Lower lobe of right lung (tissue), 2 donors: ENCODE data around the gene ZNF341. TPM values are rescaled to one million over a fixed set of nuclear protein-coding genes. Genes with fewer than 3 reads are reported as not detected.
A peak's percentile ranks its signal among the peaks of the same experiment; 100 is the strongest.

Experiments
- ATAC-seq, 2 donors: fragments of 200-7000 bp; cut with Tn5 transposase; one replicate each; pipeline ENCODE4 v1.9.1; 2020 to 2022; ENCODE audit warnings: mild to moderate bottlenecking in 2 of 2, moderate library complexity in 2 of 2
- DNase-seq: peaks from one replicate; pipeline ENCODE4 v3.0.0-alpha.2; 2020
- H3K27ac ChIP-seq: fragments of 200-600 bp; one replicate; pipeline ENCODE4 v1.8.0; 2022
- H3K27me3 ChIP-seq: fragments of 200-600 bp; one replicate; pipeline ENCODE4 v1.8.0; 2022; ENCODE audit warnings: low read depth
- H3K36me3 ChIP-seq: fragments of 200-600 bp; one replicate; pipeline ENCODE4 v1.8.0; 2022; ENCODE audit warnings: mild to moderate bottlenecking
- H3K4me1 ChIP-seq: fragments of 200-600 bp; one replicate; pipeline ENCODE4 v1.8.0; 2022
- H3K4me3 ChIP-seq: fragments of 200-600 bp; one replicate; pipeline ENCODE4 v1.8.0; 2022; ENCODE audit warnings: mild to moderate bottlenecking
- H3K9me3 ChIP-seq: fragments of 200-600 bp; one replicate; pipeline ENCODE4 v1.8.0; 2022
- CTCF ChIP-seq: fragments of 200-600 bp; IDR thresholded peaks from one replicate; pipeline ENCODE4 v1.8.0; 2022; ENCODE audit warnings: antibody characterized with exemption, mild to moderate bottlenecking
- intact Hi-C: fragments of 100-400 bp; cut with DNase I; formaldehyde crosslinking; loops from one replicate; pipeline ENCODE4 v1.11.0; 2022
- total RNA-seq: library from RNA; stranded (reverse); fragmentation: NEBNext Ultra II Directional; extraction: Animal tissue kit (Norgen Biotek cat#: 25700); gene quantifications from one replicate; pipeline ENCODE4 v1.2.1, GENCODE V29; 2021
- donor health status: DM: no; HTN: yes; CAD: no; lungs with severe emphysema.

ZNF341 gene
- total RNA-seq, 1 donor from 2014 or later, result 5.6 TPM

- H3K27ac ChIP-seq, result peak overlapping the region; percentile 41
- H3K9me3 ChIP-seq, result no peaks in the 10 kb centered on the region
- no peak overlapping the region for H3K4me3 ChIP-seq
- no peaks in the 10 kb centered on the region for H3K36me3 ChIP-seq
- intact Hi-C loops, result no loop called here
- peaks cover 27% of the 10 kb centered on the region for H3K4me1 ChIP-seq
- no peaks in the 10 kb centered on the region for H3K27me3 ChIP-seq
- no peak for TF ChIP-seq CTCF
- ATAC-seq (no peak), DNase-seq (no peak)
Observed at GRCh38 chr20:33689973-33690372, 41.8 kb upstream of the ZNF341 start.

GRCh38 chr20:33693289-33693688 lies 38.5 kb upstream of the ZNF341 start:
- DNase-seq, result no peak
- H3K27ac ChIP-seq, result peak overlapping the region; percentile 46
- no peak for TF ChIP-seq CTCF

GRCh38 chr20:33693741-33694638 lies 37.8 kb upstream of the ZNF341 start:
- no peaks in the 10 kb centered on the region for H3K36me3 ChIP-seq
- H3K9me3 ChIP-seq, result no peaks in the 10 kb centered on the region
- H3K27me3 ChIP-seq, result no peaks in the 10 kb centered on the region
- ATAC-seq (peak; percentile 78 to 79), DNase-seq (no peak)
- peak overlapping the region; percentile 46 for H3K27ac ChIP-seq
- TF ChIP-seq CTCF, result no peak
- intact Hi-C loops, result no loop called here
- peaks cover 3% of the 10 kb centered on the region for H3K4me1 ChIP-seq
- H3K4me3 ChIP-seq, result no peak overlapping the region

More at GRCh38 chr20:33693289-33693688, 38.5 kb upstream of the ZNF341 start:
- Histone ChIP-seq H3K9me3 (no peaks in the 10 kb centered on the region), H3K27me3 (no peaks in the 10 kb centered on the region), H3K4me3 (no peak overlapping the region), H3K4me1 (peaks cover 5% of the 10 kb centered on the region), H3K36me3 (no peaks in the 10 kb centered on the region)
- no peak for ATAC-seq
- intact Hi-C loops, result no loop called here

GRCh38 chr20:33694639-33695012 lies 37.2 kb upstream of the ZNF341 start:
- Histone ChIP-seq H3K27me3 (no peaks in the 10 kb centered on the region), H3K4me1 (peaks cover 3% of the 10 kb centered on the region), H3K4me3 (no peak overlapping the region), H3K36me3 (no peaks in the 10 kb centered on the region), H3K27ac (peak overlapping the region; percentile 46), H3K9me3 (no peaks in the 10 kb centered on the region)
- no peak for ATAC-seq
- TF ChIP-seq CTCF, result no peak
- intact Hi-C loops, result no loop called here
- no peak for DNase-seq

GRCh38 chr20:33696448-33696847 lies 35.3 kb upstream of the ZNF341 start:
- Histone ChIP-seq H3K36me3 (no peaks in the 10 kb centered on the region), H3K4me1 (peaks cover 3% of the 10 kb centered on the region), H3K9me3 (no peaks in the 10 kb centered on the region), H3K4me3 (no peak overlapping the region), H3K27me3 (no peaks in the 10 kb centered on the region), H3K27ac (no peak overlapping the region)
- DNase-seq (no peak), ATAC-seq (no peak)
- intact Hi-C loops, result no loop called here
- no peak for TF ChIP-seq CTCF
